Measurements from ENCODE around the gene UBC. TPM values are rescaled to one million over a fixed set of nuclear protein-coding genes. Genes with fewer than 3 reads are reported as not detected.

UBC gene
- total and polyA plus RNA-seq, 9 of the 15 experiments (the other 6 are each of a cell fraction or from before 2014, with no cell fraction given): 533 to 1,153 (median 813) TPM

DNA sequence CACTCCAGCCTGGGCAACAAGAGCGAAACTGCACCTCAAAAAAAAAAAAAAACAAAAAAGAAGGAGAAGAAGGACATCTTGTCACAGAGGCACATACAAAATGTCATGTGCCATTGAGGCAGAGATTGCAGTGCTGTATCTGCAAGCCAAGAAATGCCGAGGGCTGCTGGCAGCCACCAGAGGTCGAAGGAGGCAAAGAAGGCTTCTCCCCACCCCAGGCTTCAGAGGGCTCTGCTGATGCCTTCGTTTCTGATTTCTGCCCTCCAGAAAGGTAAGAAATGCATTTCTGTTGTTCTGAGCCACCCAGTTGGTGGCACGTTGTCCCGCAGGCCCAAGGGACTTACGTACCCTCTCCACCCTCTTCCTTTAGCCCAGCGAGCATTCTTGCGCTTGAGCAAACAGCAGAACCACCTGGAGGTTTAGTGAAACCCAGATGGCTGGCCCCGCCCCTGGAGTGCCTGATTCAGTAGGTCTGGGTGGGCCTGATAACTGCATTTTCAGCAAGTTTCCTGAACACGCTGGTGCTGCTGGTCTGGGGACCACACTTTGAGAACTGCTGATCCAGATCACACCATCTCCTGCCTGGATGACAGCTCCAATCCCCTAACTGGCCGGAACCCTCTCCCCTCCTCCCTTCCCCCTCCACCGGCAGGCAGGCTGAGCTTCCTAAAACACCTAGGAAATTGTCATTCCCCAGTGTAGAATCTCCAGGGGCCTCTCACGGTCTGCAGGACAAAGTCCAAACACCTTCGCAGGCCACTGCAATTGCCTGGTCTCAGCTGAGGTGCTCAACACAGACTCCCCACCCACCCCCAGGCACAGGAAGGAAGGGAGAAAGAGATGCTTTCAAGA is 29.6 kb downstream of the UBC start (continued):
- TF ChIP-seq, protein P1, sequence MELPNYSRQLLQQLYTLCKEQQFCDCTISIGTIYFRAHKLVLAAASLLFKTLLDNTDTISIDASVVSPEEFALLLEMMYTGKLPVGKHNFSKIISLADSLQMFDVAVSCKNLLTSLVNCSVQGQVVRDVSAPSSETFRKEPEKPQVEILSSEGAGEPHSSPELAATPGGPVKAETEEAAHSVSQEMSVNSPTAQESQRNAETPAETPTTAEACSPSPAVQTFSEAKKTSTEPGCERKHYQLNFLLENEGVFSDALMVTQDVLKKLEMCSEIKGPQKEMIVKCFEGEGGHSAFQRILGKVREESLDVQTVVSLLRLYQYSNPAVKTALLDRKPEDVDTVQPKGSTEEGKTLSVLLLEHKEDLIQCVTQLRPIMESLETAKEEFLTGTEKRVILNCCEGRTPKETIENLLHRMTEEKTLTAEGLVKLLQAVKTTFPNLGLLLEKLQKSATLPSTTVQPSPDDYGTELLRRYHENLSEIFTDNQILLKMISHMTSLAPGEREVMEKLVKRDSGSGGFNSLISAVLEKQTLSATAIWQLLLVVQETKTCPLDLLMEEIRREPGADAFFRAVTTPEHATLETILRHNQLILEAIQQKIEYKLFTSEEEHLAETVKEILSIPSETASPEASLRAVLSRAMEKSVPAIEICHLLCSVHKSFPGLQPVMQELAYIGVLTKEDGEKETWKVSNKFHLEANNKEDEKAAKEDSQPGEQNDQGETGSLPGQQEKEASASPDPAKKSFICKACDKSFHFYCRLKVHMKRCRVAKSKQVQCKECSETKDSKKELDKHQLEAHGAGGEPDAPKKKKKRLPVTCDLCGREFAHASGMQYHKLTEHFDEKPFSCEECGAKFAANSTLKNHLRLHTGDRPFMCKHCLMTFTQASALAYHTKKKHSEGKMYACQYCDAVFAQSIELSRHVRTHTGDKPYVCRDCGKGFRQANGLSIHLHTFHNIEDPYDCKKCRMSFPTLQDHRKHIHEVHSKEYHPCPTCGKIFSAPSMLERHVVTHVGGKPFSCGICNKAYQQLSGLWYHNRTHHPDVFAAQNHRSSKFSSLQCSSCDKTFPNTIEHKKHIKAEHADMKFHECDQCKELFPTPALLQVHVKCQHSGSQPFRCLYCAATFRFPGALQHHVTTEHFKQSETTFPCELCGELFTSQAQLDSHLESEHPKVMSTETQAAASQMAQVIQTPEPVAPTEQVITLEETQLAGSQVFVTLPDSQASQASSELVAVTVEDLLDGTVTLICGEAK (IDR thresholded peaks at IDR 0.05): no peak
- TF ChIP-seq, protein P1 (CRISPR knock-in tag; IDR thresholded peaks at IDR 0.05): no peak
- TF ChIP-seq TGIF2 (CRISPR knock-in tag; IDR thresholded peaks at IDR 0.05) (no peak), NRF1 (conservative IDR thresholded peaks at IDR 0.05 in 1 of 2, IDR thresholded peaks at IDR 0.05 in 1 of 2) (peak; percentile 67 to 72), ZNF253 (CRISPR knock-in tag; conservative IDR thresholded peaks at IDR 0.05) (no peak), MYC (IDR thresholded peaks at IDR 0.05; ENCODE audit: low read depth, low read length) (peak; percentile 88), MYC (CRISPR knock-in tag; IDR thresholded peaks at IDR 0.05; ENCODE audit: borderline replicate concordance, low read depth) (no peak)
- TF ChIP-seq, protein P2, sequence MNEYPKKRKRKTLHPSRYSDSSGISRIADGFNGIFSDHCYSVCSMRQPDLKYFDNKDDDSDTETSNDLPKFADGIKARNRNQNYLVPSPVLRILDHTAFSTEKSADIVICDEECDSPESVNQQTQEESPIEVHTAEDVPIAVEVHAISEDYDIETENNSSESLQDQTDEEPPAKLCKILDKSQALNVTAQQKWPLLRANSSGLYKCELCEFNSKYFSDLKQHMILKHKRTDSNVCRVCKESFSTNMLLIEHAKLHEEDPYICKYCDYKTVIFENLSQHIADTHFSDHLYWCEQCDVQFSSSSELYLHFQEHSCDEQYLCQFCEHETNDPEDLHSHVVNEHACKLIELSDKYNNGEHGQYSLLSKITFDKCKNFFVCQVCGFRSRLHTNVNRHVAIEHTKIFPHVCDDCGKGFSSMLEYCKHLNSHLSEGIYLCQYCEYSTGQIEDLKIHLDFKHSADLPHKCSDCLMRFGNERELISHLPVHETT (CRISPR knock-in tag; conservative IDR thresholded peaks at IDR 0.05 in 1 of 2, IDR thresholded peaks at IDR 0.05 in 1 of 2): no peak
- TF ChIP-seq, protein P3, sequence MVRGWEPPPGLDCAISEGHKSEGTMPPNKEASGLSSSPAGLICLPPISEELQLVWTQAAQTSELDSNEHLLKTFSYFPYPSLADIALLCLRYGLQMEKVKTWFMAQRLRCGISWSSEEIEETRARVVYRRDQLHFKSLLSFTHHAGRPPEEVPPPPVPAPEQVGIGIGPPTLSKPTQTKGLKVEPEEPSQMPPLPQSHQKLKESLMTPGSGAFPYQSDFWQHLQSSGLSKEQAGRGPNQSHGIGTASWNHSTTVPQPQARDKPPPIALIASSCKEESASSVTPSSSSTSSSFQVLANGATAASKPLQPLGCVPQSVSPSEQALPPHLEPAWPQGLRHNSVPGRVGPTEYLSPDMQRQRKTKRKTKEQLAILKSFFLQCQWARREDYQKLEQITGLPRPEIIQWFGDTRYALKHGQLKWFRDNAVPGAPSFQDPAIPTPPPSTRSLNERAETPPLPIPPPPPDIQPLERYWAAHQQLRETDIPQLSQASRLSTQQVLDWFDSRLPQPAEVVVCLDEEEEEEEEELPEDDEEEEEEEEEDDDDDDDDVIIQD (CRISPR knock-in tag; IDR thresholded peaks at IDR 0.05): no peak
- TF ChIP-seq, protein P4, sequence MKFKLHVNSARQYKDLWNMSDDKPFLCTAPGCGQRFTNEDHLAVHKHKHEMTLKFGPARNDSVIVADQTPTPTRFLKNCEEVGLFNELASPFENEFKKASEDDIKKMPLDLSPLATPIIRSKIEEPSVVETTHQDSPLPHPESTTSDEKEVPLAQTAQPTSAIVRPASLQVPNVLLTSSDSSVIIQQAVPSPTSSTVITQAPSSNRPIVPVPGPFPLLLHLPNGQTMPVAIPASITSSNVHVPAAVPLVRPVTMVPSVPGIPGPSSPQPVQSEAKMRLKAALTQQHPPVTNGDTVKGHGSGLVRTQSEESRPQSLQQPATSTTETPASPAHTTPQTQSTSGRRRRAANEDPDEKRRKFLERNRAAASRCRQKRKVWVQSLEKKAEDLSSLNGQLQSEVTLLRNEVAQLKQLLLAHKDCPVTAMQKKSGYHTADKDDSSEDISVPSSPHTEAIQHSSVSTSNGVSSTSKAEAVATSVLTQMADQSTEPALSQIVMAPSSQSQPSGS (CRISPR knock-in tag; IDR thresholded peaks at IDR 0.05): no peak

Measured in K562 (cell line).